Neuronal stem cell (in vitro differentiated cells): Measurements from ENCODE around the gene ARHGEF28.

ENCODE experiments used
- DNase-seq: peaks from one replicate; pipeline ENCODE4 v3.0.0-alpha.2; 2013; ENCODE audit warnings: low spot score
- H2AFZ ChIP-seq: one replicate; pipeline ENCODE4 v1.6.1; 2013; ENCODE audit warnings: mild to moderate bottlenecking, low read length, inconsistent platforms
- H2AK5ac ChIP-seq: 2 replicates; pipeline ENCODE4 v1.6.1; 2013; ENCODE audit warnings: low read depth, mild to moderate bottlenecking, inconsistent platforms, low read length, moderate library complexity, mixed read lengths
- H2BK120ac ChIP-seq: 2 replicates; pipeline ENCODE4 v1.6.1; 2013; ENCODE audit warnings: low read depth, mild to moderate bottlenecking, inconsistent platforms, low read length, moderate library complexity, mixed read lengths
- H2BK12ac ChIP-seq: one replicate; pipeline ENCODE4 v1.6.1; 2013; ENCODE audit warnings: low read length, inconsistent platforms
- H2BK15ac ChIP-seq: 2 replicates; pipeline ENCODE4 v1.6.1; 2013; ENCODE audit warnings: mild to moderate bottlenecking, low read length, inconsistent platforms, mixed read lengths
- H2BK5ac ChIP-seq: one replicate; pipeline ENCODE4 v1.6.1; 2013; ENCODE audit warnings: inconsistent platforms, mild to moderate bottlenecking, low read length, moderate library complexity
- H3K14ac ChIP-seq: one replicate; pipeline ENCODE4 v1.6.1; 2013; ENCODE audit warnings: low read length, inconsistent platforms
- H3K18ac ChIP-seq: 2 replicates; pipeline ENCODE4 v1.6.1; 2013; ENCODE audit warnings: low read length, inconsistent platforms
- H3K23ac ChIP-seq: 2 replicates; pipeline ENCODE4 v1.6.1; 2013; ENCODE audit warnings: low read depth, mild to moderate bottlenecking, mixed read lengths, low read length, inconsistent platforms; ENCODE audit not compliant: poor library complexity
- H3K27ac ChIP-seq: replicated peaks from 3 replicates; pipeline ENCODE4 v1.5.1; 2013; ENCODE audit warnings: low read length, inconsistent platforms
- H3K27me3 ChIP-seq, 3 experiments: 2 replicates each; pipeline ENCODE4 v1.6.1; 2013; ENCODE audit warnings: low read length in 3 of 3, mild to moderate bottlenecking in 2 of 3, inconsistent platforms in 1 of 3, low read depth in 1 of 3, mixed read lengths in 1 of 3, moderate library complexity in 1 of 3; ENCODE audit not compliant: control insufficient read depth in 3 of 3, insufficient read depth in 3 of 3
- H3K36me3 ChIP-seq, 2 donors: replicated peaks in 1 of 2; 2 replicates each; pipeline ENCODE4 v1.6.1; 2013; ENCODE audit warnings: low read length in 2 of 2; ENCODE audit not compliant: control insufficient read depth in 2 of 2, insufficient read depth in 2 of 2
- H3K4ac ChIP-seq: 2 replicates; pipeline ENCODE4 v1.6.1; 2013; ENCODE audit warnings: inconsistent platforms, mild to moderate bottlenecking, low read length, moderate library complexity
- H3K4me1 ChIP-seq, 2 donors: 1 replicate in 1 of 2; 2 replicates in 1 of 2; pipeline ENCODE4 v1.6.1; 2013; ENCODE audit warnings: low read length in 2 of 2, low read depth in 1 of 2; ENCODE audit not compliant: control insufficient read depth in 2 of 2, insufficient read depth in 1 of 2
- H3K4me2 ChIP-seq: one replicate; pipeline ENCODE4 v1.6.1; 2013; ENCODE audit warnings: mild to moderate bottlenecking, low read length, inconsistent platforms; ENCODE audit not compliant: insufficient read depth, poor library complexity, severe bottlenecking
- H3K4me3 ChIP-seq, 2 donors: 2 replicates each; pipeline ENCODE4 v1.5.1; 2013; ENCODE audit warnings: low read length in 2 of 2, mild to moderate bottlenecking in 2 of 2, inconsistent platforms in 1 of 2, moderate library complexity in 1 of 2
- H3K79me1 ChIP-seq: one replicate; pipeline ENCODE4 v1.6.1; 2013; ENCODE audit warnings: low read depth, mild to moderate bottlenecking, inconsistent platforms, low read length, moderate library complexity
- H3K9ac ChIP-seq: one replicate; pipeline ENCODE4 v1.6.1; 2013; ENCODE audit warnings: mild to moderate bottlenecking, low read depth, low read length, inconsistent platforms; ENCODE audit not compliant: poor library complexity
- H3K9me3 ChIP-seq, 2 donors: replicated peaks in 1 of 2; 2 replicates each; pipeline versions ENCODE3 to v1.6.1; 2013; ENCODE audit warnings: low read length in 2 of 2, mild to moderate bottlenecking in 2 of 2, inconsistent platforms in 1 of 2, low read depth in 1 of 2, mixed read lengths in 1 of 2, moderate library complexity in 1 of 2; ENCODE audit not compliant: control insufficient read depth in 2 of 2, insufficient read depth in 1 of 2
- H4K8ac ChIP-seq: one replicate; pipeline ENCODE4 v1.6.1; 2013; ENCODE audit warnings: low read depth, mild to moderate bottlenecking, inconsistent platforms, low read length, moderate library complexity
- H4K91ac ChIP-seq: one replicate; pipeline ENCODE4 v1.6.1; 2013; ENCODE audit warnings: low read length, low read depth, mild to moderate bottlenecking, inconsistent platforms; ENCODE audit not compliant: poor library complexity
- WGBS, 2 donors: extraction: QIAGEN DNeasy Blood & Tissue Kit; methylation state at CpG; one replicate each; pipeline ENCODE4 v1.1.7; 2013; ENCODE audit warnings: missing lambda C conversion rate in 2 of 2, mixed read lengths in 1 of 2; ENCODE audit not compliant: insufficient read length in 2 of 2, insufficient replicate concordance in 1 of 2; ENCODE audit errors: extremely low coverage in 2 of 2; 5-methylcytosine and 5-hydroxymethylcytosine counted together

ARHGEF28 gene

GRCh38 chr5:73786043-73786831, 160.2 kb downstream of the ARHGEF28 start:
- no peak overlapping the region for H3K4ac ChIP-seq
- no peaks in the 10 kb centered on the region for H3K79me1 ChIP-seq
- H4K91ac ChIP-seq, result no peak overlapping the region
- H2BK120ac ChIP-seq, result no peak overlapping the region
- H2AFZ ChIP-seq, result no peak overlapping the region
- H3K4me3 ChIP-seq, result no peak overlapping the region
- H3K9me3 ChIP-seq, result no peaks in the 10 kb centered on the region
- H3K4me2 ChIP-seq, result no peak overlapping the region
- H2BK5ac ChIP-seq, result no peak overlapping the region
- no peak overlapping the region for H2AK5ac ChIP-seq
- H3K18ac ChIP-seq, result no peak overlapping the region
- DNase-seq, result no peak
- no CpG with 5 or more reads among the region's 13 CpGs for WGBS, 2 donors
- H3K9ac ChIP-seq, result no peak overlapping the region
- H3K27me3 ChIP-seq, result no peaks in the 10 kb centered on the region
- no peak overlapping the region for H3K14ac ChIP-seq
- H4K8ac ChIP-seq, result no peak overlapping the region
- no peaks in the 10 kb centered on the region for H3K36me3 ChIP-seq
- no peak overlapping the region for H2BK15ac ChIP-seq
- no peak overlapping the region for H3K23ac ChIP-seq
- no peak overlapping the region for H3K27ac ChIP-seq
- H2BK12ac ChIP-seq, result no peak overlapping the region
- H3K4me1 ChIP-seq, result no peaks in the 10 kb centered on the region

- Histone ChIP-seq H3K9ac (no peak overlapping the region), H3K27ac (no peak overlapping the region), H3K14ac (no peak overlapping the region), H4K8ac (no peak overlapping the region), H2AFZ (no peak overlapping the region), H3K4me3 (no peak overlapping the region), H3K23ac (no peak overlapping the region), H3K4me2 (no peak overlapping the region), H3K9me3 (no peaks in the 10 kb centered on the region), H3K4ac (no peak overlapping the region), H3K18ac (no peak overlapping the region), H3K4me1 (no peaks in the 10 kb centered on the region), H2BK12ac (no peak overlapping the region), H4K91ac (no peak overlapping the region), H3K27me3 (no peaks in the 10 kb centered on the region), H2BK120ac (no peak overlapping the region), H2BK5ac (no peak overlapping the region), H3K79me1 (no peaks in the 10 kb centered on the region), H3K36me3 (no peaks in the 10 kb centered on the region), H2AK5ac (no peak overlapping the region), H2BK15ac (no peak overlapping the region)
- DNase-seq, result no peak
- WGBS, 2 donors, result no CpG with 5 or more reads among the region's 2 CpGs
These were observed 163.9 kb downstream of the ARHGEF28 start for GRCh38 chr5:73789851-73790281.

GRCh38 chr5:73791389-73791788, 165.4 kb downstream of the ARHGEF28 start:
- Histone ChIP-seq H3K27ac (no peak overlapping the region), H3K4ac (no peak overlapping the region), H2BK120ac (no peak overlapping the region), H4K8ac (no peak overlapping the region), H2AFZ (no peak overlapping the region), H2BK12ac (no peak overlapping the region), H3K18ac (no peak overlapping the region), H3K79me1 (no peaks in the 10 kb centered on the region), H3K4me2 (no peak overlapping the region), H3K4me3 (no peak overlapping the region), H3K9me3 (no peaks in the 10 kb centered on the region), H2AK5ac (no peak overlapping the region), H3K14ac (no peak overlapping the region), H3K27me3 (no peaks in the 10 kb centered on the region), H3K23ac (no peak overlapping the region), H3K4me1 (no peaks in the 10 kb centered on the region), H4K91ac (no peak overlapping the region), H2BK15ac (no peak overlapping the region), H3K36me3 (no peaks in the 10 kb centered on the region), H2BK5ac (no peak overlapping the region), H3K9ac (no peak overlapping the region)
- WGBS, 2 donors, result no CpG with 5 or more reads among the region's 4 CpGs
- no peak for DNase-seq

GRCh38 chr5:73792687-73793320, 166.8 kb downstream of the ARHGEF28 start:
- H4K91ac ChIP-seq, result no peak overlapping the region
- no peak overlapping the region for H3K23ac ChIP-seq
- no peaks in the 10 kb centered on the region for H3K27me3 ChIP-seq
- no peak overlapping the region for H3K9ac ChIP-seq
- no peak overlapping the region for H2BK5ac ChIP-seq
- no peak overlapping the region for H3K4ac ChIP-seq
- H3K27ac ChIP-seq, result no peak overlapping the region
- no peak overlapping the region for H2BK12ac ChIP-seq
- H3K9me3 ChIP-seq, result no peaks in the 10 kb centered on the region
- no peak overlapping the region for H3K18ac ChIP-seq
- H3K79me1 ChIP-seq, result no peaks in the 10 kb centered on the region
- no peak overlapping the region for H4K8ac ChIP-seq
- H3K4me3 ChIP-seq, result no peak overlapping the region
- H3K4me1 ChIP-seq, result no peaks in the 10 kb centered on the region
- H2BK120ac ChIP-seq, result no peak overlapping the region
- H3K4me2 ChIP-seq, result no peak overlapping the region
- no peak overlapping the region for H2AK5ac ChIP-seq
- no peaks in the 10 kb centered on the region for H3K36me3 ChIP-seq
- H3K14ac ChIP-seq, result no peak overlapping the region
- no CpG with 5 or more reads among the region's 2 CpGs for WGBS, 2 donors
- peak; percentile 75 for DNase-seq
- no peak overlapping the region for H2BK15ac ChIP-seq
- no peak overlapping the region for H2AFZ ChIP-seq
